CD4-positive, alpha-beta T cell (primary cell): ENCODE data around the gene MTCL1. TPM values are rescaled to one million over a fixed set of nuclear protein-coding genes. Genes with fewer than 3 reads are reported as not detected.

Experiments used
- ATAC-seq: fragments of 200-7000 bp; cut with Tn5 transposase; one replicate; pipeline ENCODE4 v1.10.0; 2022; ENCODE audit warnings: mild to moderate bottlenecking; ENCODE audit not compliant: poor library complexity
- CTCF ChIA-PET: fragments of 350-600 bp; sonication (Branson Sonifier 250); formaldehyde crosslinking; loops from one replicate; lab custom pipeline; 2021; ENCODE audit warnings: antibody characterized with exemption, inconsistent platforms; lab: Charles Lee
- POLR2A ChIA-PET: fragments of 350-600 bp; sonication (Branson Sonifier 250); formaldehyde crosslinking; loops from one replicate; lab custom pipeline; 2021; ENCODE audit warnings: antibody characterized with exemption, inconsistent platforms; lab: Charles Lee
- DNase-seq, 14 experiments: peaks; one replicate each; pipeline ENCODE4 v3.0.0-alpha.2; 2013 to 2020; ENCODE audit warnings: mixed read lengths in 2 of 14
- H3K27ac ChIP-seq, 2 donors: one replicate each; pipeline versions ENCODE4 v1.5.1 to v1.7.0; 2013; ENCODE audit warnings: low read length in 2 of 2, low read depth in 1 of 2, mild to moderate bottlenecking in 1 of 2
- H3K27me3 ChIP-seq, 2 experiments: 1 replicate in 1 of 2; 2 replicates in 1 of 2; pipeline versions ENCODE4 v1.6.1 to v1.7.0; 2013; ENCODE audit warnings: low read length in 2 of 2, control low read depth in 1 of 2, mild to moderate bottlenecking in 1 of 2, moderate library complexity in 1 of 2; ENCODE audit not compliant: insufficient read depth in 2 of 2, control insufficient read depth in 1 of 2
- H3K36me3 ChIP-seq: one replicate; pipeline ENCODE4 v1.6.1; 2013; ENCODE audit warnings: low read length, control low read depth; ENCODE audit not compliant: insufficient read depth
- H3K4me1 ChIP-seq: one replicate; pipeline ENCODE4 v1.6.1; 2013; ENCODE audit warnings: low read length, control low read depth; ENCODE audit not compliant: insufficient read depth
- H3K4me3 ChIP-seq: one replicate; pipeline ENCODE4 v1.5.1; 2013; ENCODE audit warnings: mild to moderate bottlenecking, low read length, moderate library complexity
- H3K9me3 ChIP-seq, 2 experiments: 1 replicate in 1 of 2; 2 replicates in 1 of 2; pipeline versions ENCODE4 v1.6.1 to v1.7.0; 2013; ENCODE audit warnings: low read length in 2 of 2, mild to moderate bottlenecking in 2 of 2, control low read depth in 1 of 2, moderate library complexity in 1 of 2; ENCODE audit not compliant: control insufficient read depth in 1 of 2, insufficient read depth in 1 of 2
- H3K27ac Mint-ChIP-seq: one replicate; pipeline ENCODE4 v1.8.0; 2020; ENCODE audit warnings: mixed read lengths
- H3K27me3 Mint-ChIP-seq: one replicate; pipeline ENCODE4 v1.8.0; 2021; ENCODE audit warnings: mixed read lengths
- H3K36me3 Mint-ChIP-seq: one replicate; pipeline ENCODE4 v1.8.0; 2021; ENCODE audit warnings: low read depth, mixed read lengths
- H3K4me1 Mint-ChIP-seq: one replicate; pipeline ENCODE4 v1.8.0; 2021; ENCODE audit warnings: low read depth, mixed read lengths
- H3K4me3 Mint-ChIP-seq: one replicate; pipeline ENCODE4 v1.8.0; 2020; ENCODE audit warnings: mild to moderate bottlenecking, mixed read lengths
- H3K9me3 Mint-ChIP-seq: one replicate; pipeline ENCODE4 v1.8.0; 2020; ENCODE audit warnings: mixed read lengths
- CTCF ChIP-seq: fragments of 200-600 bp; IDR thresholded peaks from one replicate; pipeline ENCODE4 v1.8.0; 2022; ENCODE audit warnings: antibody characterized with exemption, mild to moderate bottlenecking
- intact Hi-C, 2 experiments: fragments of 100-400 bp; cut with DNase I in 1 of 2; cut with micrococcal nuclease in 1 of 2; formaldehyde crosslinking; loops; one replicate each; pipeline versions ENCODE4 v1.15.1 to v1.9.0; 2023 to 2025; cut with DNase I, micrococcal nuclease
- total RNA-seq, 174 experiments: library from RNA in 2 of 174; stranded (reverse) in 2 of 174; gene quantifications; one replicate each; pipeline ENCODE4 v1.2.3 and lab custom pipeline; 2021 to 2026

Gene MTCL1
- total RNA-seq, 2 experiments from 2014 or later: 0.11 to 0.55 TPM

DNA sequence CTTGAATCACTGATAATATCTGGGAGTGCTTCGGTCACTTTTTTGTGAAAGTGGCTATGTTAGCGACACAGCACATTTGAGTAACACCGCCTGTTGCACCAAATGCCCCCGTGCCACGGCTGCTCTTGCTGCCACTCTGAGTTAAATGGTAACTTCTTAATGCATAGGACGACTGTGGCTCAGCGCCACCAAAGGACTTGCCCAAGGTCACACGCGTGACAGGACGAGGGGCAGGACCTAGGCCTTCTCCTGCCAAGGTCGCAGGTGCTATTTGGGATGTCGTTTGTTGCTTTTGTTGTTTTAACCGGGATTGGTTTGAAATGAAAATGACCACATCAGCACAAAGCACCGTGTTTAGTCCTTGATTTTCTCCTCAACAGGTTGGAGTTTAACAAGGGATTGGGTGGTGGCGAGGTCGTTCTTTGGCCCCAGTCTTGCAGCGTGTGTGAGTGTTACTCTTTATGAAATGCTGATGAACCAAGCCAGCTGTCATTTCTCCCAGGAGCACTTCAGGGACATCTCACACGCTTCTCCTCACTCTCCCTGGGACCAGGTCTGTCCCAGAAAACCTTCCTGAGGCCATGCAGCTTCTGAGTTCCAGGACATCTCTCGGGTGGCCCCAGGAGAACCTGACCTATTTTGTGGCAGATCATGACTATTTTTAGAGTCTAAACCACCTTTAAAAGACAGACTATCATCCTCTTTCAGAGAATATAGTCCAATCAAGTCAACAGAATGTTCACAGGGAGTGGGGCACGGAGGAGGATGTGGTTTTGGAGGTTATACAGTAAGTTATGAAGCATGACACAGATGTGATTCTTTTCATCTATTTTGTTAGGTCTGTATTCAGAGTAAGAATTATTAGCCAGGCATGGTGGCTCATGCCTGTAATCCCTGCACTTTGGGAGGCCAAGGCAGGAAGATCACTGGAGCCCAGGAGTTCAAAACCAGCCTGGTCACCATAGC is 49.9 kb downstream of the MTCL1 start:
- intact Hi-C loops: loop anchor here in 1 of 2 experiments (1.0 to 5.0 kb wide), 2 partner anchors 11 to 48 kb away; partner anchors contain the start of gene MTCL1
- CTCF ChIA-PET: no interaction called here
- peak overlapping the region; percentile 75 for H3K4me3 Mint-ChIP-seq

GRCh38 chr18:8756571-8756970 is 51.2 kb downstream of the MTCL1 start:
- no peaks in the 10 kb centered on the region for H3K27me3 Mint-ChIP-seq
- Histone ChIP-seq H3K27me3 (no peaks in the 10 kb centered on the region), H3K9me3 (peaks cover 5 to 6% of the 10 kb centered on the region in 2 experiments), H3K27ac (no peak overlapping the region), H3K36me3 (no peaks in the 10 kb centered on the region), H3K4me3 (no peak overlapping the region), H3K4me1 (peaks cover 29% of the 10 kb centered on the region)
- H3K27ac Mint-ChIP-seq: no peak overlapping the region
- ChIA-PET CTCF (no interaction called here), POLR2A (no interaction called here)
- TF ChIP-seq CTCF: no peak
- ATAC-seq: no peak
- H3K4me3 Mint-ChIP-seq: no peak overlapping the region
- H3K9me3 Mint-ChIP-seq: no peaks in the 10 kb centered on the region
- no peaks in the 10 kb centered on the region for H3K36me3 Mint-ChIP-seq
- intact Hi-C loops: loop anchor here in 1 of 2 experiments (5.0 kb wide), 1 partner anchor 49 kb away; the partner anchor contains the start of gene MTCL1
- H3K4me1 Mint-ChIP-seq: peaks cover 29% of the 10 kb centered on the region
- DNase-seq: no peak

More for the DNA sequence above, 49.9 kb downstream of the MTCL1 start:
- peaks cover 32% of the 10 kb centered on the region for H3K4me1 Mint-ChIP-seq
- H3K27ac Mint-ChIP-seq: peak overlapping the region; percentile 43
- no peaks in the 10 kb centered on the region for H3K9me3 Mint-ChIP-seq
- H3K27me3 Mint-ChIP-seq: no peaks in the 10 kb centered on the region
- ATAC-seq (peak; percentile 99), DNase-seq (peak; percentile 31 to 91 (median 44))
- Histone ChIP-seq H3K27me3 (no peaks in the 10 kb centered on the region), H3K4me1 (peaks cover 31% of the 10 kb centered on the region), H3K36me3 (no peaks in the 10 kb centered on the region), H3K4me3 (peak overlapping the region; percentile 10), H3K27ac (no peak overlapping the region), H3K9me3 (peaks cover 0 to 6% of the 10 kb centered on the region in 2 experiments)
- no peaks in the 10 kb centered on the region for H3K36me3 Mint-ChIP-seq
- no peak for TF ChIP-seq CTCF
- POLR2A ChIA-PET: interaction anchor here (0.7 kb wide), 1 partner anchor 20 kb away, joined by 3 read pairs; no protein-coding TSS in a partner anchor

DNA sequence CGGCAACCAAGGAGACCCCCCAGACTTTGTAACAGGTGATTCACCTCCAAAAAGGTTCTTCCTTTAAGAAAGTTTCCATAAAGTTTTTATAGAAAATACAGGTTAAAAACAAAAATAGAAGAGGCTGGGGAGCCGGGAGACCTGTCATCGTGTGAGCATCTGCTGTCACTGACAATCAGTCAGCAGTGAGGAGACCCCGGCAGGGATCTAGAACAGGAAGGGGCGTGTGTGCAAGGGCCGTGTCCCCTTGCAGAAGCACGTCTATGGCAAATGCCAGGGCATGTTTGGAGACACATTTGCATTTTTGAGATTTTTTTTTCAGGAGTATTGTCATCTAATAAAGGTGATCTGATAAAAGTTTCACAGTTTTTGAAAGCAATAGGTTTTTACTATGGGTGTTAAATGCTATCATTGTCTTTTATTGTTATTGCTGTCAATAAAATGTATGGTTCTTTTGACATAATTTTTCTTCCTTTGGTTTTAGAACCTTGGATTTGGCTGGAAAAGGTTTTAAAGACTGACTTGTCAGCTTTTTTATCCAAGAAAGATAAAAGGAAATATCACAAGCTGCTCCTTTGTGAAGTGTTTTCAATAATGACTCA is 52.1 kb downstream of the MTCL1 start:
- Mint-ChIP-seq H3K9me3 (no peaks in the 10 kb centered on the region), H3K27me3 (no peaks in the 10 kb centered on the region), H3K4me3 (no peak overlapping the region), H3K36me3 (no peaks in the 10 kb centered on the region), H3K27ac (no peak overlapping the region), H3K4me1 (peaks cover 29% of the 10 kb centered on the region)
- H3K4me1 ChIP-seq: peaks cover 29% of the 10 kb centered on the region
- peaks cover 9 to 12% of the 10 kb centered on the region in 2 experiments for H3K9me3 ChIP-seq
- ChIA-PET CTCF (no interaction called here), POLR2A (no interaction called here)
- intact Hi-C loops: loop anchor here in 1 of 2 experiments (5.0 kb wide), 1 partner anchor 50 kb away; the partner anchor contains the start of gene MTCL1
- TF ChIP-seq CTCF: no peak
- no peak overlapping the region for H3K27ac ChIP-seq
- H3K4me3 ChIP-seq: no peak overlapping the region
- no peak for ATAC-seq
- H3K27me3 ChIP-seq: peaks cover 0 to 2% of the 10 kb centered on the region in 2 experiments
- H3K36me3 ChIP-seq: no peaks in the 10 kb centered on the region
- DNase-seq: no peak
